GM21528 (cell line): Measurements from ENCODE around the gene SYTL1.

ENCODE experiments used
- ATAC-seq: cut with Tn5 transposase; IDR thresholded peaks from one replicate; pipeline ENCODE4 v1.9.1; 2021; ENCODE audit warnings: mild to moderate bottlenecking, moderate library complexity; ENCODE audit not compliant: unreplicated experiment, low FRiP score

The SYTL1 gene

GRCh38 chr1:27361553-27361952 is 19.7 kb downstream of the SYTL1 start:
- no peak for ATAC-seq

- no peak for ATAC-seq
These were observed 22.2 kb downstream of the SYTL1 start for GRCh38 chr1:27363766-27364695.

- ATAC-seq = no peak
These were observed 23.0 kb downstream of the SYTL1 start for GRCh38 chr1:27364696-27365371.

GRCh38 chr1:27365372-27366112 is 23.7 kb downstream of the SYTL1 start:
- ATAC-seq = peak; percentile 35

- peak; percentile 27 for ATAC-seq
These were observed 24.2 kb downstream of the SYTL1 start for GRCh38 chr1:27366113-27366410.

GRCh38 chr1:27366411-27367159 is 24.8 kb downstream of the SYTL1 start, which contains the start of gene MAP3K6:
Gene MAP3K6 (minus strand): TSS chr1:27366961. CDS start chr1:27366597, 364 bp downstream.
- peak; percentile 34 for ATAC-seq

- no peak for ATAC-seq
These were observed 25.4 kb downstream of the SYTL1 start for GRCh38 chr1:27367160-27367650.

- ATAC-seq = no peak
These were observed 27.2 kb downstream of the SYTL1 start for GRCh38 chr1:27368869-27369582.

- ATAC-seq = no peak
These were observed 30.4 kb downstream of the SYTL1 start for GRCh38 chr1:27372022-27372807.

GRCh38 chr1:27372808-27373690 is 31.2 kb downstream of the SYTL1 start:
- no peak for ATAC-seq

- ATAC-seq = no peak
These were observed 32.7 kb downstream of the SYTL1 start, which contains the start of gene FCN3 for GRCh38 chr1:27374362-27375086. Gene FCN3 (minus strand): TSS chr1:27374824. CDS start chr1:27374818, 6 bp downstream.

- ATAC-seq = no peak
These were observed 36.1 kb downstream of the SYTL1 start for GRCh38 chr1:27377760-27378495.

GRCh38 chr1:27379564-27380122 is 37.8 kb downstream of the SYTL1 start:
- no peak for ATAC-seq

GRCh38 chr1:27380224-27380623 is 38.4 kb downstream of the SYTL1 start:
- no peak for ATAC-seq

- ATAC-seq = no peak
These were observed 39.2 kb downstream of the SYTL1 start for GRCh38 chr1:27380766-27381733.
